Esophagus muscularis mucosa (tissue), 4 donors: ENCODE data around the gene GPRIN3. TPM values are rescaled to one million over a fixed set of nuclear protein-coding genes. Genes with fewer than 3 reads are reported as not detected.
"Not testable (repeated sequence)": the region's sequence is repeated elsewhere in the genome, so short reads cannot be mapped to it uniquely, and the experiment has no call there.

Experiments
- DNase-seq: peaks from one replicate; pipeline ENCODE4 v3.0.0-alpha.2; 2017; ENCODE audit errors: extremely low spot score
- H3K27ac ChIP-seq, 4 donors: fragments of 200-600 bp; sonication (generic); replicated peaks in 1 of 4; 1 replicate in 3 of 4; 2 replicates in 1 of 4; pipeline ENCODE4 v1.5.1; 2016 to 2019; ENCODE audit warnings: mild to moderate bottlenecking in 1 of 4
- H3K27me3 ChIP-seq, 4 donors: fragments of 200-600 bp; sonication (generic); one replicate each; pipeline versions ENCODE4 v1.5.1 to v1.6.0; 2016 to 2019
- H3K36me3 ChIP-seq, 4 donors: fragments of 200-600 bp; sonication (generic); one replicate each; pipeline ENCODE4 v1.5.1; 2016 to 2019
- H3K4me1 ChIP-seq, 4 donors: fragments of 200-600 bp; sonication (generic); one replicate each; pipeline ENCODE4 v1.5.1; 2016 to 2019
- H3K4me3 ChIP-seq, 4 donors: fragments of 200-600 bp; sonication (generic); 1 replicate in 2 of 4; 2 replicates in 2 of 4; pipeline ENCODE4 v1.5.1; 2016 to 2019; ENCODE audit warnings: mild to moderate bottlenecking in 4 of 4, moderate library complexity in 1 of 4
- H3K9me3 ChIP-seq, 4 donors: fragments of 200-600 bp; sonication (generic); 1 replicate in 3 of 4; 2 replicates in 1 of 4; pipeline ENCODE4 v1.5.1; 2016 to 2019
- CTCF ChIP-seq, 3 experiments: fragments of 200-600 bp in 2 of 3; fragments of 450-650 bp in 1 of 3; sonication (generic) in 2 of 3; IDR thresholded peaks; one replicate each; pipeline ENCODE4 v1.5.1; 2017 to 2019; ENCODE audit warnings: antibody characterized with exemption in 3 of 3, mild to moderate bottlenecking in 2 of 3, moderate library complexity in 1 of 3
- EP300 ChIP-seq: sonication (generic); formaldehyde crosslinking; IDR thresholded peaks from one replicate; pipeline ENCODE4 v1.6.1; 2017; ENCODE audit warnings: antibody characterized with exemption
- POLR2A ChIP-seq: fragments of 450-650 bp; IDR thresholded peaks from one replicate; pipeline ENCODE4 v1.6.1; 2017; ENCODE audit warnings: antibody characterized with exemption, moderate library complexity, mild to moderate bottlenecking, low read depth
- POLR2AphosphoS5 ChIP-seq, 2 donors: sonication (generic); formaldehyde crosslinking; IDR thresholded peaks; one replicate each; pipeline ENCODE4 v1.6.1; 2017; ENCODE audit warnings: antibody characterized with exemption in 2 of 2
- WGBS: methylation state at CpG from one replicate; pipeline ENCODE4 v1.1.5; 2018; 5-methylcytosine and 5-hydroxymethylcytosine counted together
- intact Hi-C: fragments of 100-400 bp; cut with DNase I; formaldehyde crosslinking; loops from one replicate; pipeline ENCODE4 v1.15.1; 2023
- total RNA-seq, 4 donors: library from RNA; depleted of rRNA; stranded (reverse); fragments of >200 nt; gene quantifications; one replicate each; pipeline versions ENCODE4 v1.1.0 to v1.2.1, GENCODE V29; 2016

GPRIN3 gene
- total RNA-seq, 4 donors from 2014 or later = 2.5 to 3.6 (median 2.8) TPM

DNA sequence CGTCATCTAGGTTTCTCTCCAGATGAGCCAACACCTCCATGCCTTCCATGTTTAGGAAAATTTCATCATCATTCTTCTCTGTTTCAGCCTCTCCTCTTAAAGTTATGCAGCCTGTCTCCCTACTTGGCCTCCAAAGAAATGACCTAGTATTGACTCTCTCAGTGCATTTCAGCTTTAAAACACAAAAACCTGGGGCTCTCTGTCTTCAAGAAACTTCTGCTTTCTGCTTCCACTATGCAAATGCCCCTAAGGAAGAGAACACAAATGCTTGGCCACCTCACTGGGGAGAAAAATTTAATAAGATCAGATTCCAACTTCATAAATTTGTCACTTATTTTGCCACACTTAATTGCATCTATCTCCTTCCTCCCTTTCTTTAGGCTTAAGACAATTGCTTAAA is 93.3 kb downstream of the GPRIN3 start:
- no peak for DNase-seq
- intact Hi-C loops = no loop called here

GRCh38 chr4:89213382-89213701 is 94.3 kb downstream of the GPRIN3 start:
- no peak for DNase-seq
- no peaks in the 10 kb centered on the region for H3K36me3 ChIP-seq
- no peaks in the 10 kb centered on the region for H3K27me3 ChIP-seq
- no peaks in the 10 kb centered on the region for H3K9me3 ChIP-seq
- 54% methylated on average over 4 of the region's 4 CpGs for WGBS
- H3K27ac ChIP-seq = no peak overlapping the region
- intact Hi-C loops = no loop called here
- TF ChIP-seq POLR2AphosphoS5 (IDR thresholded peaks at IDR 0.05) (no peak), EP300 (no peak), POLR2A (no peak), CTCF (IDR thresholded peaks at IDR 0.05) (no peak)
- H3K4me1 ChIP-seq = no peaks in the 10 kb centered on the region
- H3K4me3 ChIP-seq = no peak overlapping the region

More for the DNA sequence above, 93.3 kb downstream of the GPRIN3 start:
- TF ChIP-seq POLR2A = no peak
- no peak for TF ChIP-seq EP300
- TF ChIP-seq CTCF (IDR thresholded peaks at IDR 0.05) = no peak
- no peak for TF ChIP-seq POLR2AphosphoS5 (IDR thresholded peaks at IDR 0.05)
- no peak overlapping the region for H3K27ac ChIP-seq
- no peaks in the 10 kb centered on the region for H3K9me3 ChIP-seq
- no peaks in the 10 kb centered on the region for H3K36me3 ChIP-seq
- H3K4me1 ChIP-seq = no peaks in the 10 kb centered on the region
- H3K4me3 ChIP-seq = no peak overlapping the region
- no peaks in the 10 kb centered on the region for H3K27me3 ChIP-seq
- 100% methylated on average over 1 of the region's 1 CpG for WGBS

DNA sequence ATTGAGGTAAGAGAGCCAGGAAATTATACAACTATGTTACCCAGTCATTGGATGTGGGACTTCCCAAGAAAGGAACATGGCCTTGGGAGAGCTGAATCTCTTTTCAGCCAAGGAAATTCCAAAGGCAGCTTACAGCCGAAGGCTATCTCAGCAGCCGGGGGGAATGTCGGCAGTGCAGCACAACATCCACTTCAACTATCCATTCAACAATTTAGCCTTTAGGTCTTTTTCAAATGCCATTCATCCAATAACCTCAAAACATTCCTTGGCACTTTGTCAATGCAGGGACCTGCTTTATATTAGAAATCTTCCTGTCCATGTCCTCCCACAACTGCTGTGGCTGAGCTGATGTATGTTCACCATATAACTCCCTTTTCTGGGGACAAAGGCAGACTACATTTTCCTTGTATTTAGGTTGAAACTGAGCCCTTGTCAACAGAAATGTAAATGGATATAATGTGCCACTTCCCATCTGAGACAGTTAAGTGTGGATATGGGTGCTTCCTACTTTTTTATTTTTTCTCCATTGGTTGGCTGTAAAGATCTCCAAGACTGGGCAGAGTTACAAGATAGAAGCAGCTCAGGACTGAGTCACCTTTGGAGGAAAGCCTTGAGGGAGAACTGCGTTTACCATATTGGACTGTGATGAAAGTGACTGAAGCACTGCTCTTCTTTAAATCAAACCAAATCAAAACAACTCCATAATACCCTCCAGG is 94.8 kb downstream of the GPRIN3 start:
- H3K27me3 ChIP-seq = no peaks in the 10 kb centered on the region
- intact Hi-C loops = no loop called here
- no peak overlapping the region for H3K27ac ChIP-seq
- no peak for TF ChIP-seq CTCF (IDR thresholded peaks at IDR 0.05)
- TF ChIP-seq POLR2AphosphoS5 (IDR thresholded peaks at IDR 0.05) = no peak
- TF ChIP-seq EP300 = no peak
- no peak for TF ChIP-seq POLR2A
- H3K4me1 ChIP-seq = no peaks in the 10 kb centered on the region
- H3K36me3 ChIP-seq = no peaks in the 10 kb centered on the region
- no peaks in the 10 kb centered on the region for H3K9me3 ChIP-seq
- DNase-seq = no peak
- H3K4me3 ChIP-seq = no peak overlapping the region
- 74% methylated on average over 4 of the region's 4 CpGs for WGBS

DNA sequence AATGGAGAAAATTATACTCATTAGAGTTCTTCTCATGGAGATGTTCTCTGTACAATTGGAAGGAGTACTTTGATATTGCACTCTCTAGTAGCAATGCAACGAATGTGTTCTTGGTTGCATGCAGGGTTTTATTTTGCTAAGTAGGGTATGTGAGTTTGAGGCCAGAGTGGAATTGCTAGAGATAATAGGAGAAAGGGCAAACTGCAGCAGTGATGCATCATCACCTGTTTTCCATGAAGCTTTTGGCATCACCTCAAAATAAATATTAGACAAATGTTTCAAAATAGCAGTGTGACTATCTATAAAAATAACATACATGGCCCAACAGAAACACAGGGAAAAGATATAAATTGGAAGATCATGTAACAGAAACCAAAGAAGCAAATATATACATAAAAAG is 103.0 kb downstream of the GPRIN3 start:
- no peaks in the 10 kb centered on the region for H3K36me3 ChIP-seq
- TF ChIP-seq EP300 = no peak
- no peak for TF ChIP-seq POLR2A
- DNase-seq = no peak
- 61% methylated on average over 1 of the region's 1 CpG for WGBS
- no peaks in the 10 kb centered on the region for H3K27me3 ChIP-seq
- H3K4me1 ChIP-seq = no peaks in the 10 kb centered on the region
- H3K9me3 ChIP-seq = no peaks in the 10 kb centered on the region
- H3K27ac ChIP-seq = no peak overlapping the region
- intact Hi-C loops = no loop called here
- H3K4me3 ChIP-seq = no peak overlapping the region

DNA sequence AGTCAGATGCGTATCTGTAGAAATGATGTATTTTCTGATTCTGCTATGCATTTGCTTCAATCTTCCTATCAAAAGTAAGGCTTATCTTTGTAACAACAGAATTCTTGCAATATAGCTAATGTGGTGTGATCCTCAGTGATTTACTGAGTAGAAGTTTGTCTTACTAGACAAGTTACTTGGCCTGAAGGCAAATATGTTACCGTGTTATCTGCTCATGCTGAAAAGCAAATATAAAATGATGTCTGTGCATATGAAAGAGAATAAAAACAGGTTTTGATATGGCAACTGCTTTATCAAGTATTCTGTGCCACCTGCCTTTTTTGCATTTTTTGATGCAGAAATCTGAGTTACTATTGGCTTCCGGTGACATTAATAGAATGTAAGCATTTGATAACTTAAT is 103.7 kb downstream of the GPRIN3 start:
- Histone ChIP-seq H3K9me3 (no peaks in the 10 kb centered on the region), H3K4me1 (no peaks in the 10 kb centered on the region), H3K36me3 (no peaks in the 10 kb centered on the region), H3K27ac (no peak overlapping the region), H3K4me3 (no peak overlapping the region), H3K27me3 (no peaks in the 10 kb centered on the region)
- 95% methylated on average over 3 of the region's 3 CpGs for WGBS
- TF ChIP-seq EP300 (no peak), CTCF (IDR thresholded peaks at IDR 0.05) (no peak), POLR2AphosphoS5 (IDR thresholded peaks at IDR 0.05) (no peak), POLR2A (no peak)
- intact Hi-C loops = no loop called here
- no peak for DNase-seq

DNA sequence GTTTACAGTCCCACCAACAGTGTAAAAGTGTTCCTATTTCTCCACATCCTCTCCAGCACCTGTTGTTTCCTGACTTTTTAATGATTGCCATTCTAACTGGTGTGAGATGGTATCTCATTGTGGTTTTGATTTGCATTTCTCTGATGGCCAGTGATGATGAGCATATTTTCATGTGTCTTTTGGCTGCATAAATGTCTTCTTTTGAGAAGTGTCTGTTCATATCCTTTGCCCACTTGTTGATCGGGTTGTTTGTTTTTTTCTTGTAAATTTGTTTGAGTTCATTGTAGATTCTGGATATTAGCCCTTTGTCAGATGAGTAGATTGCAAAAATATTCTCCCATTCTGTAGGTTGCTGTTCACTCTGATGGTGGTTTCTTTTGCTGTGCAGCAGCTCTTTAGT is 108.2 kb downstream of the GPRIN3 start:
- intact Hi-C loops = not testable (repeated sequence)
- 70% methylated on average over 1 of the region's 1 CpG for WGBS

More for the DNA sequence above, 108.2 kb downstream of the GPRIN3 start:
- H3K36me3 ChIP-seq, H3K9me3 ChIP-seq, H3K4me3 ChIP-seq, DNase-seq, H3K4me1 ChIP-seq, H3K27ac ChIP-seq, H3K27me3 ChIP-seq: not testable (repeated sequence)
